GM23338 (cell line): Measurements from ENCODE around the gene TVP23A. TPM values are rescaled to one million over a fixed set of nuclear protein-coding genes. Genes with fewer than 3 reads are reported as not detected.

Experiments used
- ATAC-seq: fragments of 200-7000 bp; cut with Tn5 transposase; 3 replicates; pipeline ENCODE4 v1.9.1; 2020
- DNase-seq: peaks from one replicate; pipeline ENCODE4 v3.0.0-alpha.2; 2015; ENCODE audit warnings: low spot score
- H2AFZ ChIP-seq: fragments of 200-600 bp; sonication (generic); 2 replicates; pipeline ENCODE4 v1.8.0; 2016; ENCODE audit warnings: antibody characterized with exemption, mild to moderate bottlenecking, moderate library complexity
- H3F3A ChIP-seq: fragments of 200-600 bp; sonication (generic); replicated peaks from 2 replicates; pipeline ENCODE4 v1.8.0; 2017; ENCODE audit warnings: antibody characterized with exemption, mixed run types, low read depth
- H3K27ac ChIP-seq: fragments of 200-600 bp; sonication (generic); 2 replicates; pipeline ENCODE4 v1.6.1; 2016; ENCODE audit warnings: low read depth
- H3K27me3 ChIP-seq: fragments of 200-600 bp; sonication (generic); 2 replicates; pipeline ENCODE4 v1.8.0; 2016; ENCODE audit warnings: mild to moderate bottlenecking, mixed run types, moderate library complexity; ENCODE audit not compliant: insufficient read depth
- H3K36me3 ChIP-seq: fragments of 200-600 bp; sonication (generic); 2 replicates; pipeline ENCODE4 v1.8.0; 2016; ENCODE audit warnings: mild to moderate bottlenecking; ENCODE audit not compliant: insufficient read depth
- H3K4me1 ChIP-seq: fragments of 200-600 bp; sonication (generic); 2 replicates; pipeline ENCODE4 v1.8.0; 2016; ENCODE audit warnings: mild to moderate bottlenecking, moderate library complexity; ENCODE audit not compliant: insufficient read depth
- H3K4me2 ChIP-seq: fragments of 200-600 bp; sonication (generic); 2 replicates; pipeline ENCODE4 v1.7.1; 2017; ENCODE audit warnings: mixed run types
- H3K4me3 ChIP-seq: fragments of 200-600 bp; sonication (generic); 2 replicates; pipeline ENCODE4 v1.6.1; 2016; ENCODE audit warnings: mixed run types
- H3K79me2 ChIP-seq: fragments of 200-600 bp; sonication (generic); replicated peaks from 2 replicates; pipeline ENCODE4 v1.8.0; 2017; ENCODE audit warnings: mild to moderate bottlenecking; ENCODE audit not compliant: insufficient read depth
- H3K9me2 ChIP-seq: fragments of 200-600 bp; sonication (generic); 2 replicates; pipeline ENCODE4 v1.8.0; 2017; ENCODE audit not compliant: insufficient read depth
- H4K20me1 ChIP-seq: fragments of 200-600 bp; sonication (generic); replicated peaks from 2 replicates; pipeline ENCODE4 v1.8.0; 2017; ENCODE audit warnings: mild to moderate bottlenecking; ENCODE audit not compliant: insufficient read depth
- H3K27ac Mint-ChIP-seq: 2 replicates; pipeline ENCODE4 v1.8.0; 2020; ENCODE audit warnings: inconsistent platforms, mild to moderate bottlenecking, moderate library complexity, mixed read lengths
- H3K27me3 Mint-ChIP-seq: 3 replicates; pipeline ENCODE4 v1.8.0; 2022; ENCODE audit warnings: low read depth, mild to moderate bottlenecking, moderate library complexity, mixed read lengths, inconsistent platforms; ENCODE audit not compliant: insufficient read depth, poor library complexity
- H3K36me3 Mint-ChIP-seq: 3 replicates; pipeline ENCODE4 v1.8.0; 2021; ENCODE audit warnings: low read depth, mild to moderate bottlenecking, inconsistent platforms, moderate library complexity, mixed read lengths
- H3K4me1 Mint-ChIP-seq: 3 replicates; pipeline ENCODE4 v1.8.0; 2020; ENCODE audit warnings: mild to moderate bottlenecking, inconsistent platforms, mixed read lengths
- H3K4me3 Mint-ChIP-seq: 3 replicates; pipeline ENCODE4 v1.8.0; 2021; ENCODE audit warnings: moderate library complexity, mild to moderate bottlenecking, inconsistent platforms, mixed read lengths
- H3K9me3 Mint-ChIP-seq: 3 replicates; pipeline ENCODE4 v1.8.0; 2020; ENCODE audit warnings: moderate library complexity, mild to moderate bottlenecking, inconsistent platforms, mixed read lengths
- EZH2 ChIP-seq: fragments of 200-600 bp; sonication (generic); IDR thresholded peaks from one replicate; pipeline ENCODE4 v1.8.0; 2017; ENCODE audit warnings: antibody characterized with exemption, mild to moderate bottlenecking, low read depth; ENCODE audit not compliant: unreplicated experiment
- NANOG ChIP-seq: IDR thresholded peaks from 2 replicates; pipeline ENCODE4 v1.6.1; 2016; ENCODE audit warnings: antibody characterized with exemption, borderline replicate concordance
- STAT1 ChIP-seq: IDR thresholded peaks from one replicate; pipeline ENCODE4 v1.6.1; 2016; ENCODE audit warnings: antibody characterized with exemption; ENCODE audit not compliant: unreplicated experiment
- ZNF114 ChIP-seq: fragments of 250-450 bp; sonication (Bioruptor Pico); IDR thresholded peaks from 2 replicates; pipeline ENCODE4 v1.5.0; 2020; ENCODE audit warnings: mild to moderate bottlenecking, moderate library complexity
- ZNF462 ChIP-seq: fragments of 250-450 bp; sonication (Bioruptor Pico); IDR thresholded peaks from 2 replicates; pipeline ENCODE4 v1.5.0; 2020; ENCODE audit warnings: mild to moderate bottlenecking, moderate library complexity
- polyA plus RNA-seq: library from polyadenylated mRNA; unstranded; fragments of >200 nt; fragmentation: Nextera tagmentation; extraction: Ambion mirVana; gene quantifications from 2 replicates; pipeline ENCODE4 v1.2.1, GENCODE V29; 2016
- total RNA-seq: library from RNA; depleted of rRNA; stranded (reverse); fragments of >200 nt; shearing (Covaris generic); gene quantifications from 2 replicates; pipeline ENCODE4 v1.2.3, GENCODE V29; 2014

TVP23A gene
- total and polyA plus RNA-seq, 2 experiments from 2014 or later: 2.8 to 4.5 TPM

GRCh38 chr16:10868104-10868595 is 49.6 kb upstream of the TVP23A start:
- TF ChIP-seq EZH2 (no peak), ZNF114 (CRISPR knock-in tag) (no peak), ZNF462 (CRISPR knock-in tag) (no peak)
- Mint-ChIP-seq H3K9me3 (no peaks in the 10 kb centered on the region), H3K36me3 (no peaks in the 10 kb centered on the region), H3K4me3 (no peak overlapping the region), H3K27me3 (peaks cover 6% of the 10 kb centered on the region), H3K27ac (no peak overlapping the region), H3K4me1 (peaks cover 6% of the 10 kb centered on the region; the same call in 2 of the 3 replicates)
- no peaks in the 10 kb centered on the region for H3F3A ChIP-seq
- no peaks in the 10 kb centered on the region for H3K79me2 ChIP-seq
- H3K27me3 ChIP-seq: no peaks in the 10 kb centered on the region
- H3K9me2 ChIP-seq: no peaks in the 10 kb centered on the region
- ATAC-seq (no peak), DNase-seq (no peak)
- no peaks in the 10 kb centered on the region for H3K36me3 ChIP-seq
- no peak overlapping the region for H3K27ac ChIP-seq
- no peak overlapping the region for H3K4me3 ChIP-seq
- peaks cover 4% of the 10 kb centered on the region; the same call in 1 of the 2 replicates for H3K4me1 ChIP-seq
- H2AFZ ChIP-seq: no peak overlapping the region
- no peaks in the 10 kb centered on the region for H4K20me1 ChIP-seq
- no peak overlapping the region for H3K4me2 ChIP-seq

GRCh38 chr16:10867199-10867598 is 48.6 kb upstream of the TVP23A start:
- Mint-ChIP-seq H3K4me3 (no peak overlapping the region), H3K36me3 (no peaks in the 10 kb centered on the region)
- TF ChIP-seq EZH2 (no peak), STAT1 (no peak), NANOG (no peak), ZNF462 (CRISPR knock-in tag) (no peak)

More at GRCh38 chr16:10867199-10867598, 48.6 kb upstream of the TVP23A start:
- Mint-ChIP-seq H3K27me3 (peaks cover 7% of the 10 kb centered on the region), H3K9me3 (no peaks in the 10 kb centered on the region), H3K4me1 (peaks cover 6% of the 10 kb centered on the region; the same call in 2 of the 3 replicates), H3K27ac (no peak overlapping the region)
- Histone ChIP-seq H3K27me3 (no peaks in the 10 kb centered on the region), H3K27ac (no peak overlapping the region), H3K79me2 (no peaks in the 10 kb centered on the region), H3K4me1 (peaks cover 4% of the 10 kb centered on the region; the same call in 1 of the 2 replicates), H3K36me3 (no peaks in the 10 kb centered on the region), H3K9me2 (no peaks in the 10 kb centered on the region), H4K20me1 (no peaks in the 10 kb centered on the region), H3K4me3 (no peak overlapping the region), H2AFZ (no peak overlapping the region), H3K4me2 (no peak overlapping the region), H3F3A (no peaks in the 10 kb centered on the region)
- ATAC-seq (no peak), DNase-seq (no peak)
